UCSD-AML1 (cell line): ENCODE data around the gene PLCG2.

Experiments
- DNase-seq: peaks from one replicate; lab custom pipeline; 2025; ENCODE audit not compliant: unreplicated experiment; lab: John Stamatoyannopoulos, UW

The PLCG2 gene

DNA sequence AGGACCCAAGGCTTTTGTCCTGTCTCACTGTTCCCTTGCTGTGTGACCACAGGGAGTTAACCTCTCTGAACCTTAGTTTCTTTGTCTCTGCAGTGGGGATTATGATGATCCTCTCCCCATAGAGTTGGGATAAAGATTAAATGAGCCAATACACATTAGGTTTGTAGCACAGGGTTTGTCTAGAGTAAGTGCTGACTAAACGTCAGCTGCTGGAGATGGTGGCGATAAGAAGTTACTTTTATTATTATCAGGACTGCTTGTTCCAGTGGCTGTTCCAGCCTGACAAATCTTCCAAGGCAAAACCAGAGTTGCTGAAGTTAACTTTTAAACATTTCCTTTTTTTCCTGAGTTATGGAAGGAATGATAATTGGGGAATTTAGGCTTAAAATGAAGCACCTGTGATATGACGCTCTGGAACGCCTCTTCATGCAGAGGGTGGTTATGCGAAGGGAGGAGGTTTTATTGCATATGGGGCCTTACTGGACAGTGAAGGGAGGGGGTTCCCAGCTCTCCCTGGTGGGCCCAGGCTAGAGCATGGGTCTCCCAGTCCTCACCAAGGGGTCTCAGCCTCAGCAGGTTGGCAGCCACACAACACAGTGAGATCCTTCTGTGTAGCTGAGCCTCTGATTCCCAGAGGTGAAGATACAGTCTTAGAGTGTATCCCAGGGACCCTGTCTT lies 35.8 kb downstream of the PLCG2 start:
- DNase-seq: no peak

DNA sequence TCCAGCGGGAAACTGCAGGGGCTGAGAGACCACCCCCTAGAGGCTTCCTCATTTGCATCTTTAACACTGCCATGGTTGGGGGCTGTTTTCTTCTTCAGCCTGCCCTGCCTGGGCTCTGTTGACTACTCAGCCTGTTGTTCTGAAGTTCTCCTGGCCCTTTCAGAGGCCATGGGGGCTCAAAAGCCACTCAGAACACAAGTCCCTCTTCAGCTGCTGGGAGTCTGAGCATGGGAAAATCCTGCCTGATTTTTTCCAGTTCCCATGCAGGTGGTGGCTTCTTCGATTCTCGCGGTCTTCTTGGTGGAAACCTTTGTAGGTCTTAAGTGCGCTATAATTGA lies 36.3 kb downstream of the PLCG2 start:
- DNase-seq: no peak

DNA sequence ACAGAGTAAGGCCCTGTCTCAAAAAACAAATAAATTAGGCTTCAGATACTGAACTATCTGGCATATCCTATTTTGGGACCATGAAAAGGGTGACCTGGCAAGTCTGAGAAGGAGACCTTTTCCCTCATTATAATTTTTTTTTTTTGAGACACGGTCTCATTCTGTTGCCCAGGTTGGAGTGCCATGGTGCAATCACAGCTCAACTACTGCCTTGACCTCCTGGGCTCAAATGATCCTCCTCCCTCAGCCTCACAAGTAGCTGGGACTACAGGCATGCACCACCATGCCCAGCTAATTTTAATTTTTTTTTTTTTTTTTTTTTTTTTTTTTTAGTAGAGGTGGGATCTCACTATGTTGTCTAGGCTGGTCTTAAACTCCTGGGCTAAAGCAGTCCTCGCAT lies 37.3 kb downstream of the PLCG2 start:
- DNase-seq: no peak

DNA sequence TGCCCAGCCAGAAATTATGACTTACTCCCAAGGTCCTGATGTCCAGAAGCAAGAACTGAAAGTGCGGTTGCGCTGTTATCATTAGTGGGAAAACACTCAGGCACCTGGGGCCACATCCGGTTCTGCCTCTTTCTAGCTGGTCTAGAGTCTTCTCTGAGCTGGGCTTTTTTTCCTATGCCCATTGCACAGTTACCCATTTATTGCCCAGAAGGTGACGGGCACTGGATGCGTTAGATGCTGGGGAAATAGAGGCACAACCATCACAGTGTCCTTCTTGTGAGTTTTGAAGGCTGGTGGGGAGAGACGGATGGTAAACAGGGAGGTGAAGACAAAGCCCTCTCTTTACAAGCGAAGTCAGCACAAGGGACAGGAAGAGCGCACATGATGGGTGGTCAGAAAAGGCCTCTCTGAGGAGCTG lies 37.7 kb downstream of the PLCG2 start:
- no peak for DNase-seq

DNA sequence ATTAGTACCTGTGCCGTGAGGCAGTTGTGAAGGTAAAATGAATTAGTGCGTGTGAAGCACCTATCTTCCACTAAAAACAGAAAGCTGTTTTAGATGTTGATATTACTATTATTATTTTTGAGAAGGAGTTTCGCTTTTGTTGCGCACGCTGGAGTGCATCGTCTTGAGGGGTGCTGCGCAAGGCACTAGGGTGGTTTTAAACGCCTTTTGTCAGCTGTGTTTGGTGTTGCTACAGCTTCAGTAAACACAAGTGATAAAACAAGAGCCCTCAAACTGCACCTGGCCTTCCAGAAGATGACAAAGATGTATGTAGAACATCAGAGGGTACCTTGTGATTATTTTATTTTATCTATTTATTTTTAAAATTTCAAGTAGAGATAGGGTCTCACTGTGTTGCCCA lies 38.2 kb downstream of the PLCG2 start:
- DNase-seq: no peak

DNA sequence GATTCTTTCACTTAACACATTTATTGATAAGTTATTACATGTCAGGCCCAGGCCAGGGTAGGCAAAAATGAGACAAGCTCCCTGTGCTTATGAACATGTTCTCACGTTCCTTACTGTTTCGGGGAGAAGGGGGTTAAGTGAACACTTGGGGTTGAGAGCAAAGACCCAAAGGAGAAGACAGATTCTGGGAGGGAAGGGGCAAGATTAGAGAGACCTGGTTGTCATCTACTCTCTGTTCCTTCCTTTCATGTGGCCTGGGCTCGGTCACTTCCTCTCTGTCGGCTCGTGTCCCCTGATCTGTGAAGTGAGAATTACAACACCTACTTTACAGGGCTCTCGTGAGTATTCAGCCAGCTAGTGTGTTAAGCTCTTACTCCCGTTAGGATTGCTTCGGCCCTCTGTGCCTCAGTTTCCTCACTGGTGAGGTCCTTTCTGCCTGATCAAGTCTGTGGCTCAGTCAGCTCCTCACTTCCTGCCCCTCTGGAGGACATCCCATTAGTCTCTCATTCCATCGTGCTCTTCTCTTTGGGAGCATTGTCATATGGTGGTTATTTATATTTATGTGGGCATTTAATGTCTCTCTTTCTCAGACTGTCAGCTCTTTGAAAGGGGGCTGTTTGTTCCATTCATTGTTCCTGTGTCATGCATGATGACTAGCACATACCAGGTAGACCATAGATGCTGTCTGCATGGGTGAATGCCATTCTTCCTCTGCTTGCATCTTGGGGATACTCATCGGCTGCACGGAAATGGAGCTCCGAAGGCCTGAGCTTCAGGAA lies 38.9 kb downstream of the PLCG2 start:
- DNase-seq: peak; percentile 36

DNA sequence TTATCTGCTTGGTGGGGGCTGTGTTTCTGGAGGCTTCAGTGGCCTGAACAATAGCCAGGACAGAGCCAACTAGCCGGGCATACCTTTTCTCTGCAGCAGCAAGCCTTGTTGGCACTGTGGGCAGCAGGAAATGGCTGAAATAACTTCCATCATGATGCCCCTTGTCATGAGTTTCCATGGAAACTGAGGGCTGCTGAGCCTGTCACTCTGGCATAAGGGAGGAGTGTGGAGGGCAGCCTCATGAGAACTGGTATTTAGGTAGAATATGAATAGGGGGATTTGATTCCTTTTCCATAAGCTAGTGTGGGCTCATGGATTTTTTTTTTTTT lies 39.4 kb downstream of the PLCG2 start:
- no peak for DNase-seq

DNA sequence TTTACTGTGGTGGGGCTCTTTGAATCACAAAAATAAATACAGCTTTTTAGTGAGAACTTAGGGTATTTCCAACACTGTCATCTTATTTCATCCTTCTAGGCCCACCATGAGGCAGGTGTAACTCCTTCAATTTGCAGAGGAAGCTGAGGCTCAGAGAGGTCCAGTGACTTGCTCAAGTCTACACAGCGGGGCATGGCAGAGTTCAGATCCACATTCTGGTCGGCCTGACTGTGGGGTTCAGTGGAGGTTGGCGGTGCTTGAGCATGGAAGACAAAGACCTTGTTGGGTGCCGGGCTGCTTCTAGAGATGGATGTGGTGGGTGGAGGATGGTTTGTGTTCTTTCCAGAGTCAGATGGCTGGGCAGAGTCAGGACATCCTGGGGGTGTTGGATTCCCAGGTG lies 39.8 kb downstream of the PLCG2 start:
- no peak for DNase-seq

DNA sequence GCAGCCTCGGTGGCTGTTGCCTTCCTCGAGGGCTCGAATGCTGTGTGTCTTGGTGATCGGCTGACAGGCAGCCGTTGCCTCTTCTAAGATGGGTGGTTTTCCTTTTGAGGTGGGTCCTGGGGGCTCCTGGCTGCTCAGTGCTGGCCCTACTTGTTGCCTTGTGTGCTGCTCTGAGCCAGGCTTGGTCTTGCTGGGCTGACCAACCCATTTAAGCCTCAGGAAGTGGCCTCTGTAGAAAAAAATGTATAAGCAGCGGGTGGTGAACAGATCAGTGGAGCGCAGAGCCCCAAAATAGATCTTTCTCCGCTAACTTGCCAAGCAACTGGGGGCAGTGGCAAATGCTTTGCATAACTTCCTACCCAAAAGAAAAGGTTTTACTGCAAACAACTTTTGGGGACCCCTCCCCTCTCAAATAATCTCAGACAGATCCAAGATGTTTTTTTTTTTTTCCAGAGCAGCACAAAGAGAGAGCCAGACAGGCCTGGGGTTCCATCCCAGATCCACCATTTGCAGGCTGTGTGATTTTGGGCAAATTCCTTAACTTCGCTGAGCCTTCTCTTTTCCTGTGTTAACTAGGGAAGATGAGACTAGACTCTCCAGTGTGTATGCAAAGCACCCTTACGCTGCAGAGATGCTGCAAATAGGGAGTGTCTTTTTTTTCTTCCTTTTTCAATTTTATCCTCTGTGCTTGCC lies 42.5 kb downstream of the PLCG2 start:
- DNase-seq: no peak

DNA sequence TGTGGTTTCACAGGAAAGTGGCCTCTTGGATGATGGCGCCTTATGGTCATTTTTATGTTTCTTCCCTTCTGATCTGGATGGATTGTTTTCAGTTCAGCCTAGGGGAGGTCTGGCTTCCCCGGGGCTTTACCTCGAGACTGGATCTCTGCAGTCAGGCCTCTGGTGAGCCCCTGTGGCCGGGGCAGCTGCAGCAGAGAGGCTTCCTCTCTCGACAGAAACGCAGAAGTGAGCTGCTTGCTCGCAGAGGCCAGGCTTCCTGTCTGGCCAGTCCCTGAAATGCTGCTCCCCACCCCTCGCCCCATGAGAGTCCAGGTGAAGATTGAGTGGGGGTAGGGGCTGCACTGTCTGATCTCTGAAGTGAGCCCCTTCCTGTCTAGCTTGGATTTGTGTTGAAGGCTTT lies 44.0 kb downstream of the PLCG2 start:
- DNase-seq: peak; percentile 80

DNA sequence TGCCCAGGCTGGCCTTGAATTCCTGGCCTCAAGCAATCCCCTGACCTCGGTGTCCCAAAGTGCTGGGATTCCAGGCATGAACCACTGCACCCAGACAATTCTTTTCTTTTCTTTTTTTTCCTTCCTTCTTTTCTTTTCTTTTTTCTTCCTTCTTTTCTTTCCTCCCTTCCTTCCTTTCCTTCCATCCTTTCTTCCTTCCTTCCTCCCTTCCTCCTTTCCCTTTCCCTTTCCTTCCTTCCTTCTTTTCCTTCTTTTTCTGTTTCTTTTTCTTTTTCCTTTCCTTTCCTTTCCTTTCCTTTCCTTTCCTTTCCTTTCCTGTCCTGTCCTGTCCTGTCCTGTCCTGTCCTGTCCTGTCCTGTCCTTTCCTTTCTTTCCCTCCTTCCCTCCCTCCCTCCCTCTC lies 44.6 kb downstream of the PLCG2 start:
- DNase-seq: no peak

DNA sequence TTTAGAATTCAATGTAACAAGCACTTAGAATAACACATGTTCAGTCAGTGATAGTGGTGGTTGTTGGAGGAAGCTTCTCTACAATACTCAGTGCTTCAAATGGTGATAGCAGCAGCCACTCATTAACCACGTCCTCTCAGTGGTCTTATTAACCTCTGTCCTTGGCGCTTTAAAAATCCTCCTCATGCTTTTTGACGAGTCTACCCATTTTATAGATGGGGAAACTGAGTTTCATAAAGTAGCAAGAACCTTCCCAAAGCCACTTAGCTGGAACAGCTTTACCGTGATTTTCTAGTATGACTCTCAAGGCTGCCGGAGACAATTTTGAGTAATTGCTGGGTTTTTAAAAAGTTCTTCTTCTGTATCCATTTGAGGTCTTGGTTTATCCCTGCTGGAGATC lies 47.4 kb downstream of the PLCG2 start:
- DNase-seq: no peak

DNA sequence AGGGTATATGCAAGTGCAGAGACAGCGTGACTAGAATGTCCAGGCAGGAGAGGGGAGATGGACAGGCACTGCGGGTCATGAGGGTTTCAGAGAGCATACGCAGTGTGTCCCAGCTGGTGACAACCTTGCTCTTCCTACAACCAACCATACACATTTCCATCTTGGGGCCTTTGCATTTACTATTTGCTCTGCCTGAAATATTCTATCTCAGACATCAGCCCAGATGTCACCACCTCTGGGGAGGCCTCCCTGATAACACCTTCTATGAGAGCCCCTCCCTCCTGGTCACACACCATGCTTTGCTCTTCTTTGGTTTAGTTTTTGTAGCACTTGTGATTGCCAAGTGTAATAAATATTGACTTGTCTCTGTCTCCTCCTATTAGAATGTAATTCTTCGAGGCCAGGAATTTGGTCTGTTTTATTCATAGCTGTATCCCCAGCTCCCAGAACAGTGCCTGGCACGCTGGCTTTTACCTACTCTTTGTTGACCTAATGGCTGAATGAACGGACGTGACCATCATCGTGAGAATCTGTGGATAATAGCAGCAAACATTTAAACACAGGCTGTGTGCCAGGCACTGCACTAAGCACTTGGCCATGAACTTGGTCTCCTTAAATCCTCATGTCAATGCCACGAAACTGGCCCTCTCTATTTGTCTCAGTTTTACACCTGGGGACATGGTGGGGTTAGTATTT lies 51.9 kb downstream of the PLCG2 start:
- DNase-seq: no peak

DNA sequence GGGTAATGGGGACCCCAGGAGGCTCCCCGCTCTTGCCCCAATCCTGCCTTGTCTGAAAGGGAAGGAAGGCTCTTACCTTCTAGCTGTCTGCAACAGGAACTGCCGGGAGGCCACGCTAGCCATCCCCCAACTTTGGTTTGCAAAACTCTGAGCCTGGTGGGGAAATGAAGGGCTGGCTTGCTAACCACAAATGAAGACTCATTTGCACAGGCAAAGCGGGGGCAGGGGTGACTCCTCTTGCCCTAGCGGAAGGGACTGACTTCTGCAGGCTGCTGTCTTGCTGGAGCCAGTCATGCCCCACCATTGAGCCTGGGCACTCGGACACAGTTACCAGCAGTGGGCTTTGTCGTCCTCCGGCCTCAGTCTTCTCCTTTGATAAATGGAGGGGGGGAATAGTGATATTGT lies 52.6 kb downstream of the PLCG2 start:
- peak; percentile 88 for DNase-seq

DNA sequence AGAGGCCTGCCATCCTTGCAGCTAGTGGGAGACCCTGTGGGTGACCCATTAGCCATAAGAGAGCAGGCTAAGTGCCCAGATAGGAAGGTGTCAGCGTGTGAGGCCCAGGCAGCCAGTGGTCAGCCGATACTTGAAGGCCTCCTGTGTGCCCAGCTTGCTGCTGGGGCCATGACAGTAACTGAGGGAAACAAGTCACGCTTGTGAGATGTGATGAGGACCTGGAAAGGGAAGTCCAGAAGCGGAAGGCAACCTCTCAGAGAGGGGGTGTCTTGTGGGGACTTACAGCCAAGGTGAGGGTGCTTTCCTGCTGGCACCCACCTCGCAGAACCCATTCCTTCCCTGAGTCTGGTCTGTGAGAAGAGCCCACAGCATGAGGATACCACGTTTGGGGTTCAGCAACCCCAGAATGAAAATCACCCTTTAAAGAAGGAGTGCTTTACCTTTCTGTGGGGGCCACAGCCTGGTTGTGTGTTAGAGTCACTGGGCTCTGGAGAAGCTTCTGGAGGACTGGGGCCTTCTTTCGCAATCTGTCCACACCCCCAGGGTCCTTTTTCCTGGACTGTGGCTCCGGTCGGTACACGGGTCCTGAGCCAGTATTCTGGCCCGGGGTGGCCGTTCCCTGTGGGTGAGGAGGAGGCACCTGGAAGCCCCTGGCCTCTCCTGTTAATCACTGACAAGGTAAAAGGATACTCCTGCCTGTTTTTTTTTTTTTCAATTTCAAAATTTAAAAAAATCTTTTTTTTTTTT lies 53.9 kb downstream of the PLCG2 start:
- no peak for DNase-seq

DNA sequence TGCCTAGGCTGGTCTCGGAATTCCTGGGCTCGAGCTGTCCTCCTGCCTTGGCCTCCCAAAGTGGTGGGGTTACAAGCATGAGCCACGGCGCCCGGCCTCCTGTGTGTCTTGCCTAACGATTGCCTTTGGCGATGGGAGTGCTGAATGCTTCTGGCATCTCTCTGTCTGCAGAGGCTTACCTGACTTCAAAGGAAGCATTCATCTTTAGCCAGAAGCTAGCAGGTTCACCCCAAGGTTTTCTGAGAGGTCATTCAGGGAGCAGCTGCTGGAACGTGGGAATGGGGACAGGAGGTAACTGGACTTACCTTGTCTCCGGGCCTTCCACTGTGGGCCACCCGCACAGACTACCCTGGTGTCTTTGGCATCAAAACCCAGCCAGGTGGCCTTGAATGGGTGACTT lies 54.7 kb downstream of the PLCG2 start:
- DNase-seq: no peak

DNA sequence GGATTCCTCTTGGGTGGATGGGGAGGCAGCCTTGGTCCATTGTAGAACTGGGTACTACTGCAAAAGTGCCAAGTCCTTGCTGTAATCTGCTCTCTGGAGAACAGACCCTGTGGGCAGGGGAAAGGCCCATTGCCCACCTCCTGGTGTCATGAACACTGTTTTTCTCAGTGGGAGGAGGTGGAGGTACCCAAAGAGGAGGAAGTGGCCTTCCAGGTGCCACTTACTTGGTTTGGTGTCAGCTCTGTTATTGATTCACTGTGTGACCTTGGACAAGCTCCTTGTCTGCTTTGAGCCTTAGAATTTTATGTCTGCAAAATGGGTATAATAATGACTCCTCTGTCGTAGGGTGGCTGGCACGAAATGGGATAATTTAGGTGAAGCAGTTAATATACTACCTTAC lies 55.8 kb downstream of the PLCG2 start:
- DNase-seq: no peak

DNA sequence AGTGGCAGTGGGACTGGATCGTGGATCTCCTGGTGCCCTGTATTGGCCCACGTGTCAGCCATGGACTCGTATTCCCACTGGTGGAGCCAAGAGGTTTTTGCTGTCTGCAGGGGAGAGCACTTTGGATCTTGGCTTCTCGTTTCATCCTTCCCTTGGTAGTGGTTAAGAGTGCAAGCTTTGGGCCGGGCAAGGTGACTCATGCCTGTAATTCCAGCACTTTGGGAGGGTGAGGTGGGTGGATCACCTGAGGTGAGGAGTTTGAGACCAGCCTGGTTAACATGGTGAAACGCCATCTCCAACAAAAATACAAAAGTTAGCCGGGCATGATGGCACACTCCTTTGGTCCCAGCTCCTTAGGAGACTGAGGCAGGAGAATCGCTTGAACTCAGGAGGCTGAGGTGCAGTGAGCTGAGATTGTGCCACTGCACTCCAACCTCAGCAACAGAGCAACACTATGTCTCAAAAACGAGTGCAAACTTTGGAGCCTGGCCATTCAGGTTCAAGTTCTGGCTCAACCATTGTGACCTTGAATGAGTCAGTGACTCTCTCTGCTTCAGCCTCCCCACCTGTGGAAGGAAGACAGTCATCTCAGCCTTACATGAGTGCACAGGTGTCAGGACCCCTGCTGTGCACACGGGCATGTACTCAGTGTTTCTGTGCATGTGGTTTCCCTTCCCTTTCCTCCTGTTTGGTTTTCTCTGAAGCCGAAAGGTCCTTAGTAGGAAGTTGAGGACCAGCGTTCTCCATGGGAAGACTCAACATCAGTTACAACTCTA lies 57.4 kb downstream of the PLCG2 start:
- no peak for DNase-seq

DNA sequence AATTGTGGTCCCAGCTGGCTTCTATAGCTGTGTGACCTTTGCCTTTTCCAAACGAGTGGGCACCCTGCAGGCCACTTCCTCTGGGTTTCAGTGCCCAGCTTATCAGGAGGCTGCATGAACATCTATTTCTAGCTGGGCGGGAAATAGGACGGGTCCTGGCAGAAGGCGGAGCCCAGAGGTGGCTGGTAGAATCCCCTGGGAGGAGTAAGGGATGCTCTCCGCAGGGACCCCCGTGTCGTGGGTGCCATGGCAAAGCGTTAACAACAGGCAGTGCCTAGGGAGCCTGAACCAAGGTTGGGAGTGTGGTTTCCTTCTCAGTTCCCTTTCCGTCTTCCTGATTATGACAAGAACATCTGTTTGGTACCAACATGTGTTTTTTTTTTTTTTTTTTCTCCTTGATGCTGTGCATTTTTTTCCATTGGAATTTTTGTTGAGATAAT lies 58.2 kb downstream of the PLCG2 start:
- peak; percentile 60 for DNase-seq

DNA sequence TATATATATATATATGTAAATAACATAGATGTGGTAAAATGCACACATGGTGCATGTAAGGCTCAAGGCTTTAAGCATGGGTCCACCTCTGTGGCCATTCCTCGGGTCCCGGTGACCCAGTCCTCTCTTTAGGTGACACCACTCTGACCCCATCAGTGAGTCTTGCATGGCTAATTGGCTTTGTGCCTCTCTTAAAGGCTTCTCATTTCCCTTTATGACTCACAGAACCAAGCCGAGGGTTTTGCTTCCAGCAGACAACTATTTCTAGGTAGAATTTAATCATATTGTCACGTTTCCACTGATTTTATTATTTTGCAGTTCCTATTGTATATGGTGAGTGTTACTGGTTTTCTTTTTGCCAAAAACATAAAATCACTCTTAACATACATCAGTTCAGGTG lies 59.7 kb downstream of the PLCG2 start:
- DNase-seq: no peak
